IPS-15b (cell line): ENCODE data around the gene TMEM207.
"Not testable (repeated sequence)": the region's sequence is repeated elsewhere in the genome, so short reads cannot be mapped to it uniquely, and the experiment has no call there.

ENCODE experiments used
- H3K27me3 ChIP-seq: one replicate; pipeline ENCODE4 v1.6.1; 2013; ENCODE audit warnings: low read length; ENCODE audit not compliant: control insufficient read depth, insufficient read depth
- H3K36me3 ChIP-seq: one replicate; pipeline ENCODE4 v1.6.1; 2013; ENCODE audit warnings: low read length; ENCODE audit not compliant: control insufficient read depth, insufficient read depth
- H3K4me1 ChIP-seq: one replicate; pipeline ENCODE4 v1.6.1; 2013; ENCODE audit warnings: mild to moderate bottlenecking, low read length; ENCODE audit not compliant: control insufficient read depth, insufficient read depth
- H3K4me3 ChIP-seq: one replicate; pipeline ENCODE4 v1.5.1; 2013; ENCODE audit warnings: low read depth, low read length
- H3K9ac ChIP-seq: one replicate; pipeline ENCODE4 v1.6.1; 2013; ENCODE audit warnings: low read depth, mild to moderate bottlenecking, low read length
- H3K9me3 ChIP-seq: one replicate; pipeline ENCODE4 v1.6.1; 2013; ENCODE audit warnings: mild to moderate bottlenecking, low read length; ENCODE audit not compliant: control insufficient read depth, insufficient read depth

TMEM207 gene

DNA sequence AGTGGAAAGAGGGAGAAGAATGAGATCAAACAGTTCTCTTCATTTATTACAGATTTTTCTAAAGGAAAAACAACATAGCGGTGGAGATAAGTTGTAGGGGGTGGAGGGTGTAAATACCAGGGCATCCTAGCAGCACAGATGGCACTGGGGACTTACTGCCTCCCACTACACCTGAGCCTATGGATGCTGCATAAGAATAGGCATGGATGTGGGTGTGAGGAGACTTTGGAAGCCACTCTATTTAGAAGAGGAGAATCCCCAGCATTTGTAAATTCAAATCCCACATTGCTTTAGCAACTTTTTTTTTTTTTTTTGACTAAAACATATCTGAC lies 36.8 kb upstream of the TMEM207 start:
- Histone ChIP-seq H3K4me3 (no peak overlapping the region), H3K9me3 (no peaks in the 10 kb centered on the region), H3K9ac (no peak overlapping the region), H3K27me3 (no peaks in the 10 kb centered on the region), H3K4me1 (no peaks in the 10 kb centered on the region), H3K36me3 (no peaks in the 10 kb centered on the region)

- H3K9me3 ChIP-seq = no peaks in the 10 kb centered on the region
- H3K4me1 ChIP-seq = no peaks in the 10 kb centered on the region
- H3K27me3 ChIP-seq = no peaks in the 10 kb centered on the region
- no peaks in the 10 kb centered on the region for H3K36me3 ChIP-seq
- no peak overlapping the region for H3K9ac ChIP-seq
- no peak overlapping the region for H3K4me3 ChIP-seq
These were observed 36.3 kb upstream of the TMEM207 start for GRCh38 chr3:190485830-190486532.

- no peaks in the 10 kb centered on the region for H3K4me1 ChIP-seq
- no peaks in the 10 kb centered on the region for H3K27me3 ChIP-seq
- H3K9ac ChIP-seq = no peak overlapping the region
- no peaks in the 10 kb centered on the region for H3K36me3 ChIP-seq
- no peak overlapping the region for H3K4me3 ChIP-seq
- no peaks in the 10 kb centered on the region for H3K9me3 ChIP-seq
These were observed 32.1 kb upstream of the TMEM207 start for GRCh38 chr3:190481779-190482178.

GRCh38 chr3:190473261-190473660 lies 23.6 kb upstream of the TMEM207 start:
- not testable (repeated sequence) for H3K36me3 ChIP-seq, H3K4me1 ChIP-seq, H3K4me3 ChIP-seq, H3K27me3 ChIP-seq, H3K9ac ChIP-seq, H3K9me3 ChIP-seq

GRCh38 chr3:190467922-190468321 lies 18.2 kb upstream of the TMEM207 start:
- no peak overlapping the region for H3K9ac ChIP-seq
- H3K4me1 ChIP-seq = no peaks in the 10 kb centered on the region
- H3K9me3 ChIP-seq = no peaks in the 10 kb centered on the region
- no peaks in the 10 kb centered on the region for H3K27me3 ChIP-seq
- no peaks in the 10 kb centered on the region for H3K36me3 ChIP-seq
- no peak overlapping the region for H3K4me3 ChIP-seq

DNA sequence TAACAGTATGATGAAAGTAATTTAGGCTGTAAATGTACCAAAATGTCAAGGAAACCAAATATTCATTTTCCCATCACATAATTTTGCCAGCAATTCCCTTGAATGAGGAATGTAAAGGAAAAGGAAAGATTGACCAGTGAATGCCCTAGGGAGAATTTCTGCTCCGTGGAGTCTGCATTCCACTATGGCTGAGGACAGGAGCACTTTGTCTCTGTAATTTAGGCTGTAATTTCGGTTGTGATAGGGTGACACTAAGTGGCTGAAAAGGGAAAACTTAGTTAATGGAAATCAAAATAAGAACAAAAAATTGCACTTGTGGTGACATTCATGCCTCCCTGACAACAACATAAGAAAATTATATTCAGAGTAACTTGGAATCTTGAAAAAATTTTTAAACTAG lies 8.3 kb upstream of the TMEM207 start:
- Histone ChIP-seq H3K9ac (no peak overlapping the region), H3K36me3 (no peaks in the 10 kb centered on the region), H3K9me3 (no peaks in the 10 kb centered on the region), H3K4me3 (no peak overlapping the region), H3K4me1 (no peaks in the 10 kb centered on the region), H3K27me3 (no peaks in the 10 kb centered on the region)

GRCh38 chr3:190456770-190457169 lies 7.1 kb upstream of the TMEM207 start:
- no peak overlapping the region for H3K9ac ChIP-seq

GRCh38 chr3:190455828-190456227 lies 6.1 kb upstream of the TMEM207 start:
- Histone ChIP-seq H3K36me3 (no peaks in the 10 kb centered on the region), H3K4me3 (no peak overlapping the region), H3K27me3 (no peaks in the 10 kb centered on the region), H3K9me3 (no peaks in the 10 kb centered on the region), H3K9ac (no peak overlapping the region), H3K4me1 (no peaks in the 10 kb centered on the region)

More at GRCh38 chr3:190456770-190457169, 7.1 kb upstream of the TMEM207 start:
- no peak overlapping the region for H3K4me3 ChIP-seq
- no peaks in the 10 kb centered on the region for H3K36me3 ChIP-seq
- H3K9me3 ChIP-seq = no peaks in the 10 kb centered on the region
- H3K4me1 ChIP-seq = no peaks in the 10 kb centered on the region
- no peaks in the 10 kb centered on the region for H3K27me3 ChIP-seq

DNA sequence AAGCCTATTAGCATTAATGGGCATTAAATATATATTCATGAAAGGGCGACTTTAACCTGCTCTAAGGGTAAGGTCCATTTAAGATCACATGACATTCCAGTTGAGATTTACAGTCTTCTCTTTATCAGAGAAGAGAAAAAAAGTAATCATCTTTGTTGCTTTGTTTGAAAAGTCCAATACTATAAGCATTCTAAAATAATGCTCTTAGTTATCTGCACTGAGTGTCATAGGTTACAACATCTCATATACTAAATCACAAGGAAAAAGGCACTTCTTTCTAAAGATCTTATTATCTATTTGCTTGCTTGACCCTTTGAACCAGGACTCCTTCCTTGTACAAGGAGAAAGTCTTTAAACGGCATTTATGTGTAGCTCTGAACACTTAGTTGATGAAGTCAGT lies 1.4 kb downstream of the TMEM207 start:
- H3K9ac ChIP-seq = no peak overlapping the region
- H3K27me3 ChIP-seq = no peaks in the 10 kb centered on the region
- H3K9me3 ChIP-seq = no peaks in the 10 kb centered on the region
- no peaks in the 10 kb centered on the region for H3K4me1 ChIP-seq
- no peak overlapping the region for H3K4me3 ChIP-seq
- no peaks in the 10 kb centered on the region for H3K36me3 ChIP-seq

DNA sequence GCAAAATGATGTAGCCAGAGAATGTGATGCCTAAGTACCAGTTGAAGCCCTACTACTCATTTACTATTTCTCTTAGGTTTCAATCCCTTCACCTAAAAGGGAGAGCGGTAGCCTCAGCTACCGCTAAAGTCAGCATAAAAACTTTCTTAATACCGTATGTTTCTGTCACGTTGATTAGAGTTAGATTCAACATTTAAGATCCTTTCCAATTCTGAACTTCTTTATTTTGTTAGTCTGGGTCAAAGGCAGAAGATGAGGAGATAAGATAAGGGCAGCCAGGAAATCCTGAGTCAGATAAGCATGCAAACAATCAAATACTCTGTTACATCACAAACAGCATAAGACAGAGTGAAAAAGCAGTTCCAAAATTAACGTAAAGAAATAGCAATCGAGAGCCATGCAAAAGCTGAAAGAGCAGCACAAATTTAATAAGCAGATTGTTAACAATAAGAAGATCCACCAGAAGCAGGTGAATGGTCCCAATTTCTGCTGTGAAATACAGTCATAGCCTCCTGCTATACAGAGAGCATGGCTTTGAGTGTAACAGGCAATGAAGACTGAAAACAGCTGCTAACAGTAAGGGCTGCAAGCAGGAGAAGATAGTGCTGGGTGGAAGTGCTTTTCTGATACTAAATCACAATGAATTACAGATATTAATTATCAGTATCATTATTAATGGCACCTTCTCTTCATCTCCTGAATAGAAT lies 3.0 kb downstream of the TMEM207 start:
- Histone ChIP-seq H3K9ac (no peak overlapping the region), H3K27me3 (no peaks in the 10 kb centered on the region), H3K4me3 (no peak overlapping the region), H3K36me3 (no peaks in the 10 kb centered on the region), H3K4me1 (no peaks in the 10 kb centered on the region), H3K9me3 (no peaks in the 10 kb centered on the region)

DNA sequence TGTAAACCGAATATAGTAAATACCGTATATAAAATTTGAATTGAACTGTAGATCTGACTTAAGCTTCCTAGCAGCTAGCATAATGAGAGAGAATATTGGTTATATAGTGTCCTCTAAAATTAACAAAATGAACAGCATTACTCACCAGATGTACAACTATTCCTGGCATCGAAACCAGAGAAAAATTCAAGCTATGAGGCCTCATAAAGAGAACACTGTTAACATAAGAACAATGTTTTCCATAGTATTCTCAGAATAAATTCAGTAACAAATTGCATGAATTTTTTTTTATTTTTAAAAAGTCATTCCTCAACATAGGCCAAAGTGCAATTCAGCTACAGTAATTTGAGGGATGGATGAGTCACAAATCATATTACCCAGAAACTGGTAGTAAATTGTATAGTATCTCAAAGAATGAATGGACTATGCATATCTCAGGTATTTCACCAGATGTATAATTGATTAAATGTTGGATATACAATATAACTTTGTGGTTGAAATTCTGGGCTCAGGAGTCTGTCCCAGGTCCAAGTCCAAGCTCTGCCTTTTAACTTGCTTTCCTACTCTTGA lies 5.0 kb downstream of the TMEM207 start:
- H3K4me1 ChIP-seq = no peaks in the 10 kb centered on the region
- no peaks in the 10 kb centered on the region for H3K27me3 ChIP-seq
- no peaks in the 10 kb centered on the region for H3K9me3 ChIP-seq
- no peak overlapping the region for H3K4me3 ChIP-seq
- H3K36me3 ChIP-seq = no peaks in the 10 kb centered on the region
- no peak overlapping the region for H3K9ac ChIP-seq

GRCh38 chr3:190444006-190444405 lies 5.7 kb downstream of the TMEM207 start:
- no peaks in the 10 kb centered on the region for H3K36me3 ChIP-seq
- no peak overlapping the region for H3K9ac ChIP-seq
- H3K27me3 ChIP-seq = no peaks in the 10 kb centered on the region
- no peaks in the 10 kb centered on the region for H3K4me1 ChIP-seq
- no peak overlapping the region for H3K4me3 ChIP-seq
- no peaks in the 10 kb centered on the region for H3K9me3 ChIP-seq
